ENCODE data around the gene PLXNA1.

- TF ChIP-seq, protein P1, sequence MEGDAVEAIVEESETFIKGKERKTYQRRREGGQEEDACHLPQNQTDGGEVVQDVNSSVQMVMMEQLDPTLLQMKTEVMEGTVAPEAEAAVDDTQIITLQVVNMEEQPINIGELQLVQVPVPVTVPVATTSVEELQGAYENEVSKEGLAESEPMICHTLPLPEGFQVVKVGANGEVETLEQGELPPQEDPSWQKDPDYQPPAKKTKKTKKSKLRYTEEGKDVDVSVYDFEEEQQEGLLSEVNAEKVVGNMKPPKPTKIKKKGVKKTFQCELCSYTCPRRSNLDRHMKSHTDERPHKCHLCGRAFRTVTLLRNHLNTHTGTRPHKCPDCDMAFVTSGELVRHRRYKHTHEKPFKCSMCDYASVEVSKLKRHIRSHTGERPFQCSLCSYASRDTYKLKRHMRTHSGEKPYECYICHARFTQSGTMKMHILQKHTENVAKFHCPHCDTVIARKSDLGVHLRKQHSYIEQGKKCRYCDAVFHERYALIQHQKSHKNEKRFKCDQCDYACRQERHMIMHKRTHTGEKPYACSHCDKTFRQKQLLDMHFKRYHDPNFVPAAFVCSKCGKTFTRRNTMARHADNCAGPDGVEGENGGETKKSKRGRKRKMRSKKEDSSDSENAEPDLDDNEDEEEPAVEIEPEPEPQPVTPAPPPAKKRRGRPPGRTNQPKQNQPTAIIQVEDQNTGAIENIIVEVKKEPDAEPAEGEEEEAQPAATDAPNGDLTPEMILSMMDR (IDR thresholded peaks at IDR 0.05; ENCODE audit: insufficient read depth, low read depth, low read length), result no peak
- no peak for TF ChIP-seq EZH2 (IDR thresholded peaks at IDR 0.05; ENCODE audit: insufficient read depth, low read length)
Observed at GRCh38 chr3:127004641-127005397, 21.9 kb downstream of the PLXNA1 start.

All from astrocyte (in vitro differentiated cells and primary cell).